ENCODE results near the gene PKP3.

PKP3 gene

GRCh38 chr11:416757-417621 lies 23.0 kb downstream of the PKP3 start:
- TF ChIP-seq, protein P1, sequence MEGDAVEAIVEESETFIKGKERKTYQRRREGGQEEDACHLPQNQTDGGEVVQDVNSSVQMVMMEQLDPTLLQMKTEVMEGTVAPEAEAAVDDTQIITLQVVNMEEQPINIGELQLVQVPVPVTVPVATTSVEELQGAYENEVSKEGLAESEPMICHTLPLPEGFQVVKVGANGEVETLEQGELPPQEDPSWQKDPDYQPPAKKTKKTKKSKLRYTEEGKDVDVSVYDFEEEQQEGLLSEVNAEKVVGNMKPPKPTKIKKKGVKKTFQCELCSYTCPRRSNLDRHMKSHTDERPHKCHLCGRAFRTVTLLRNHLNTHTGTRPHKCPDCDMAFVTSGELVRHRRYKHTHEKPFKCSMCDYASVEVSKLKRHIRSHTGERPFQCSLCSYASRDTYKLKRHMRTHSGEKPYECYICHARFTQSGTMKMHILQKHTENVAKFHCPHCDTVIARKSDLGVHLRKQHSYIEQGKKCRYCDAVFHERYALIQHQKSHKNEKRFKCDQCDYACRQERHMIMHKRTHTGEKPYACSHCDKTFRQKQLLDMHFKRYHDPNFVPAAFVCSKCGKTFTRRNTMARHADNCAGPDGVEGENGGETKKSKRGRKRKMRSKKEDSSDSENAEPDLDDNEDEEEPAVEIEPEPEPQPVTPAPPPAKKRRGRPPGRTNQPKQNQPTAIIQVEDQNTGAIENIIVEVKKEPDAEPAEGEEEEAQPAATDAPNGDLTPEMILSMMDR (conservative IDR thresholded peaks at IDR 0.05) = no peak
- peak overlapping the region; percentile 92 for H3K27ac ChIP-seq

DNA sequence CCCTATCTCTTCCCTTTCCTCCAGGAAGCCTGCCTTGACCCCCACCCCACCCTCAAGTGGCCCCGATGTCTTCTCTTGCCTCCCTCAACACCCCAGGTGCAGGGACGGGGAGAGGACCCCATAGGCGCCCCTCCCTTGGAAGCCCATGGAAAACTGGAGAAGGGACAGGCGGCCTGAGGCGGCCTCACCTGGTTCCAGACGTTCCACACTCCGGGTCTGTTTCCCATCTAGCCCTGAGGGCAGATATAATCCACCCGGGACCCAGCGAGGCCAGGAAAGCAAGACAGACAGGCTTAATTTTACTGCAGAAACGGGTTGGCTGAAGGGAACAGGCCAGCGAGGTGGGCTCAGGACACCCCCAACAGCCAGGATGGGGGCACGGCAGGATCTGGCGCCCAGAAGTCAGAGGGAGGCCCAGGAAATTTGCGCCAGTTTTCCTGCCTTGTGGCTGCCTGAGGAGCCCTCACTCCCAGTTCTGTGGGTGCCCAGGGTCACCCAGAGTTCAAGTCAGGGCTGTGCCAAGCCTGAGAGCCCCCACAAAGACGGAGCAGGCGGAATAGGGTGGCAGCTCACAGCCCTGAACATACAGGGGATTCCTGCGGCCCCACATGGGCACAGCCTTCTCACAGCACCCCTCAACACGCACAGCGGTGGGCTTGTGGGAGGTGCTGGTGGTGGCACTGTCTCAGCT lies 23.8 kb downstream of the PKP3 start:
- TF ChIP-seq, protein P1 (conservative IDR thresholded peaks at IDR 0.05) = no peak
- H3K27ac ChIP-seq = peak overlapping the region; percentile 92

DNA sequence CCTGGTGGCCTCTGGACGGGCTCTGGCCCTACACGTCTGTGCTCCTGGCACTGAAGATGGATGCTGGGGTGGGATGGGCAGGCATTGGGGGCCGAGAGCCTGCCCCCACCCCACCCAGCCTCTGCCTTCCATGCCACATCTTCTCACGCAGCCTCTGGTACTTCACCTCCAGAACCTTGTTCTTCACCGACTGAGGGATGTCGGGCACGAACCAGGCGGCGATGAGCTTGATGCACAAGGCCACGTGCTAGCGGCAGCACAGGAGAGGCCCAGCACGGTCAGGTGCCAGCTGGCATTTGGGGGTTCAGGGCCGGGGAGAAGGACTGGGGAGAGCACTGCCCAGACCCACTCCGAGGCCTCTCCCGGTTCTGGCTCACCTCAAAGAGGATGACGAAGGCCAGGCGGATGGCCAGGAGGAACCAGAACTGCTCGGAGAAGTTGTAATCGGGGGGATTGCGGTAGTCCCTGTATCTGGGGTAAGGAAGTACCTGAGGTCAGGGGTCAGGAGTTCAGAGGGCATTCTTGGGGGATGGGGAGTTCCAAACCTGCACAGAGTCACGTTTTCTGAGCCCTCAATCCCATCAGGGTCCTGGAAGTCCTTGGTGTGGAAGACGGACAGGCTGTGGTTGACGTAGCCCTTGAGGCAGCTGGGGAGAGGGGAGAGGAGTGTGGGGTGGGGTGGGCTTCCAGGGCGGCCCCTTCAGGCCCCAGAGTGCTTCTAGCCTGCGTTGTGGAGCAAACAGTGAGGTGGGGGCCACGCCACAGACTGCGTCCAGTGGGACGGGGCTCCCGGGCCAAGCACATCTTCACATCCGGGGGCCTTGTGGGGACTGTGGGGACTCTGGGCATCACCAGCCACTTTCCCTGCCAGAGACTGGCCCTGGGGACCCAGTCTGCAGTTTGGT lies 24.6 kb downstream of the PKP3 start:
- H3K27ac ChIP-seq = peak overlapping the region; percentile 92
- TF ChIP-seq, protein P1 (conservative IDR thresholded peaks at IDR 0.05) = no peak

DNA sequence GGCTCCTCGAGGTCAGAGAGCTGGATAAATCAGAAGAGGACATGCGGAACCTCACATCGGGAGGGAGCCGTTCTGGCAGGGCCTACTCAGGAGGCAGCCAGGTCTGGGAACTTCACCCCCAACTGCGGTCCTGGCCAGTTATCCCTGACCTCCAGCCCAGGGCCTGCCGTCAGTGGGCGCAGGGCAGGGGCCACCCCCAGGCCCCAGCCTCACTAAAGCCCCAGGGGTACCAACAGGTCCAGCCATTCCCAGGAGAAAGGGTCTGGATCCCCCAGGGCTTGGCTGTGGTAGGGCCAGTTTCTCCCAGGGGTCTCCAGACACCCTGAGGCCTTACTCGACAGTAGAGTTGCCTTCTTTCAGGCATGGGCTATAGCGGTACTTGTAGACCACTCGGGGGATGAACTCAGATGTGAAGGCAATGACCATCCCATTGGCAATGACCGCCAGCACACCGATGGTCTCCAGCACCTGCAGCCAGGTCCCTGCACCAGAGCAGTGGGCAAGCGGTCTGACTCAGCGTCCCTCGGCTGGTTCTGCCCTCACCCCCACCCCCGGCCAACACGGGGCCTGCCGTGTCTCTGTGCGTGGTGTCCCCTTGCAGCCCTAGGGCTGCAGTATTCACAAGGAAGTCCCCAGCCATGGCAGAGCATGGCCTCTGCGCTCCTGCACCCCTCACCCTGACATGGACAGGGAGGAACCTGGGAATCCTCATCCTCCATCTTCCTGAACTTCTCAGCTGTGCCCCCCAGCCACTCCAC lies 25.4 kb downstream of the PKP3 start:
- H3K27ac ChIP-seq = no peak overlapping the region
- TF ChIP-seq, protein P1 (conservative IDR thresholded peaks at IDR 0.05) = no peak

DNA sequence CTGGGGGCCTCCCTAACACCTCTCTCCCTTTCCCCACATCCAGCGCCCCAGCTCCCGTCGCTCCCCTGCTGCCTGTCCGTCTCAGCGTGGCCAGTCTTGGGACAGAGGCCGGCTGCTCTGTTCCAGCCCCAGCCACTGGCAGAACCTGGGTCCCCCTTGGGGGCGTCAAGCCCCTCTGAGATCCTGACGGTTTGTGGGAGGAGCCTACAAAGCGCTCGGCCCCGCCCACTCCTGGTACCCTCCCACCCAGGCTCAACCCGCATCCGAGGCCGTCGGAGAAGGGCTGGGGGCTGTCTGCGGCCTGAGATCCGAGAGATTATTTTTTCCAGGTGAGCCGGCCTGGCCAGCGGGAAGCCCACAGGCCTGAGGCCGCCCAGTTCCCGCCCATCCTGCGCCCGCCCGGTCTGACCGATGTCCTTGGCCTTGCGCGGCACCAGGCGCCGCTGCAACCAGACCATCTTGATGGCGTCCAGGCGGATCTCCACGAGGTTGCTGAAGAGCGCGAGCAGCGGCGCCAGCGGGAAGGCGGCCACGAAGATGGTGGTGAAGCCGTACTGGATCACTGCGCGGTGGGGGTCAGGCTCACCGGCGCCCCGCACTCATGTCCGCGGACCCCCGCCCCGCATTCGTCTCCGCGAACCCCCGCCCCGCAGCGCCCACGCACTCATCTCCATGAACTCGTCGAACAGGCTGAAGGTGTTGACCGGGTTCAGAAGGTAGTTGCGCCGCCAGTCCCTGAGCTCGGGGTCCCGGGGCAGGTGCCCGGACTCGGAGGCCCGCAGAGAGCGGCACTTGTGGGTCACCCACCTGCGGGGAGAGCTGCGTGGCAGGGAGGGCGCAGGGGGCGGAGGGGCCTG lies 26.3 kb downstream of the PKP3 start:
- TF ChIP-seq, protein P1 (conservative IDR thresholded peaks at IDR 0.05) = no peak

GRCh38 chr11:420911-421321 lies 26.9 kb downstream of the PKP3 start:
- TF ChIP-seq, protein P1 (conservative IDR thresholded peaks at IDR 0.05) = no peak
- no peak overlapping the region for H3K27ac ChIP-seq

More for the DNA sequence above, 26.3 kb downstream of the PKP3 start:
- no peak overlapping the region for H3K27ac ChIP-seq

Data from VCaP (cell line).